DOHH2 (cell line): ENCODE results near the gene C1orf174.

ENCODE experiments used
- H3F3A ChIP-seq: fragments of 200-600 bp; sonication (generic), shearing (Covaris generic); 2 replicates; pipeline ENCODE4 v1.6.0; 2016; ENCODE audit warnings: antibody characterized with exemption, mild to moderate bottlenecking; ENCODE audit not compliant: control insufficient read depth, insufficient read depth
- H3K27ac ChIP-seq: fragments of 200-600 bp; sonication (generic); 2 replicates; pipeline ENCODE4 v1.5.1; 2014; ENCODE audit warnings: low read depth, mild to moderate bottlenecking, low read length, moderate library complexity
- H3K27me3 ChIP-seq: fragments of 200-600 bp; sonication (generic); 2 replicates; pipeline ENCODE4 v1.6.1; 2014; ENCODE audit warnings: mild to moderate bottlenecking, low read length, mixed read lengths; ENCODE audit not compliant: control insufficient read depth
- H3K36me3 ChIP-seq: fragments of 200-600 bp; sonication (generic); 2 replicates; pipeline ENCODE4 v1.6.1; 2014; ENCODE audit warnings: mild to moderate bottlenecking, low read length, moderate library complexity, mixed read lengths; ENCODE audit not compliant: control insufficient read depth
- H3K4me1 ChIP-seq: fragments of 200-600 bp; sonication (generic); 2 replicates; pipeline ENCODE4 v1.6.1; 2014; ENCODE audit warnings: mild to moderate bottlenecking, low read length, mixed read lengths; ENCODE audit not compliant: control insufficient read depth
- H3K4me2 ChIP-seq: fragments of 200-600 bp; sonication (generic); 2 replicates; pipeline ENCODE4 v1.6.0; 2014; ENCODE audit warnings: mild to moderate bottlenecking, low read length, moderate library complexity
- H3K4me3 ChIP-seq: fragments of 200-600 bp; sonication (generic); 2 replicates; pipeline ENCODE4 v1.5.1; 2014; ENCODE audit warnings: mild to moderate bottlenecking, low read length, mixed read lengths
- H3K79me2 ChIP-seq: fragments of 200-600 bp; sonication (generic); 2 replicates; pipeline ENCODE4 v1.6.1; 2014; ENCODE audit warnings: mild to moderate bottlenecking, low read length, mixed read lengths; ENCODE audit not compliant: control insufficient read depth
- H3K9me2 ChIP-seq: fragments of 200-600 bp; sonication (generic); replicated peaks from 2 replicates; pipeline ENCODE4 v1.6.1; 2014; ENCODE audit warnings: mild to moderate bottlenecking, low read length, mixed read lengths; ENCODE audit not compliant: control insufficient read depth
- H3K9me3 ChIP-seq: fragments of 200-600 bp; sonication (generic); 2 replicates; pipeline ENCODE4 v1.6.1; 2014; ENCODE audit warnings: antibody characterized with exemption, low read length, mixed read lengths; ENCODE audit not compliant: control insufficient read depth, insufficient read depth
- H4K20me1 ChIP-seq: fragments of 200-600 bp; sonication (generic); 2 replicates; pipeline ENCODE4 v1.6.0; 2014; ENCODE audit warnings: low read depth, mild to moderate bottlenecking, antibody characterized with exemption, low read length, moderate library complexity; ENCODE audit not compliant: control insufficient read depth, insufficient read depth
- EZH2phosphoT487 ChIP-seq: fragments of 200-600 bp; sonication (generic); IDR thresholded peaks from 2 replicates; pipeline ENCODE4 v1.6.1; 2017; ENCODE audit warnings: borderline replicate concordance, mild to moderate bottlenecking, antibody characterized with exemption, low read length, moderate library complexity, mixed read lengths
- TF ChIP-seq, protein P1 (sequence below): fragments of 200-600 bp; sonication (generic); IDR thresholded peaks from one replicate; pipeline ENCODE4 v1.5.1; 2014; ENCODE audit warnings: antibody characterized with exemption, mild to moderate bottlenecking, low read depth, low read length; ENCODE audit not compliant: poor library complexity, severe bottlenecking

The C1orf174 gene

DNA sequence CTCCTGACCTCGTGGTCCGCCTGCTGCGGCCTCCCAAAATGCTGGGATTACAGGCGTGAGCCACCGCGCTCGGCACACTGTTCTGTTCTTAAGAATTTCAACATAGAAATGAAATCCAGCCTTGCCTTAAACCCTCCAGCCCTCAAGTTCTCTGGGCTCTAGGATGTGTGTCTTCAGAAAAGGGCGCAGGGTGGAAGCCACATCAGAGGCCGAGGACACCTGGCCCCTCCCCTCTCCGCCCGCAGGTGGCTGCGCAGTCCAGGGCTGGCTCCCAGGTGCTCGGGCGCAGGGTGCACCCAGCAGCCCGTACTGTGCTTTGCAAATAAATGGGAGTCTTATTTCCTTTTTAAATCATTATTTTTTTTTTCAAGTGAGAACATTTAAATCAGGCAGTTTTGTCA, 2.0 kb upstream of the C1orf174 start:
- H4K20me1 ChIP-seq, result no peaks in the 10 kb centered on the region
- TF ChIP-seq, protein P1, sequence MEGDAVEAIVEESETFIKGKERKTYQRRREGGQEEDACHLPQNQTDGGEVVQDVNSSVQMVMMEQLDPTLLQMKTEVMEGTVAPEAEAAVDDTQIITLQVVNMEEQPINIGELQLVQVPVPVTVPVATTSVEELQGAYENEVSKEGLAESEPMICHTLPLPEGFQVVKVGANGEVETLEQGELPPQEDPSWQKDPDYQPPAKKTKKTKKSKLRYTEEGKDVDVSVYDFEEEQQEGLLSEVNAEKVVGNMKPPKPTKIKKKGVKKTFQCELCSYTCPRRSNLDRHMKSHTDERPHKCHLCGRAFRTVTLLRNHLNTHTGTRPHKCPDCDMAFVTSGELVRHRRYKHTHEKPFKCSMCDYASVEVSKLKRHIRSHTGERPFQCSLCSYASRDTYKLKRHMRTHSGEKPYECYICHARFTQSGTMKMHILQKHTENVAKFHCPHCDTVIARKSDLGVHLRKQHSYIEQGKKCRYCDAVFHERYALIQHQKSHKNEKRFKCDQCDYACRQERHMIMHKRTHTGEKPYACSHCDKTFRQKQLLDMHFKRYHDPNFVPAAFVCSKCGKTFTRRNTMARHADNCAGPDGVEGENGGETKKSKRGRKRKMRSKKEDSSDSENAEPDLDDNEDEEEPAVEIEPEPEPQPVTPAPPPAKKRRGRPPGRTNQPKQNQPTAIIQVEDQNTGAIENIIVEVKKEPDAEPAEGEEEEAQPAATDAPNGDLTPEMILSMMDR, result no peak
- TF ChIP-seq EZH2phosphoT487, result no peak
- peaks cover 12% of the 10 kb centered on the region for H3F3A ChIP-seq
- H3K4me1 ChIP-seq, result peaks cover 75% of the 10 kb centered on the region
- peak overlapping the region; percentile 98 for H3K4me3 ChIP-seq
- no peaks in the 10 kb centered on the region for H3K27me3 ChIP-seq
- no peaks in the 10 kb centered on the region for H3K9me2 ChIP-seq
- peaks cover 13% of the 10 kb centered on the region; the same call in 1 of the 2 replicates for H3K36me3 ChIP-seq
- peak overlapping the region; percentile 77 for H3K27ac ChIP-seq
- H3K79me2 ChIP-seq, result peaks cover 33% of the 10 kb centered on the region
- peak overlapping the region; percentile 100 for H3K4me2 ChIP-seq
- no peaks in the 10 kb centered on the region for H3K9me3 ChIP-seq

DNA sequence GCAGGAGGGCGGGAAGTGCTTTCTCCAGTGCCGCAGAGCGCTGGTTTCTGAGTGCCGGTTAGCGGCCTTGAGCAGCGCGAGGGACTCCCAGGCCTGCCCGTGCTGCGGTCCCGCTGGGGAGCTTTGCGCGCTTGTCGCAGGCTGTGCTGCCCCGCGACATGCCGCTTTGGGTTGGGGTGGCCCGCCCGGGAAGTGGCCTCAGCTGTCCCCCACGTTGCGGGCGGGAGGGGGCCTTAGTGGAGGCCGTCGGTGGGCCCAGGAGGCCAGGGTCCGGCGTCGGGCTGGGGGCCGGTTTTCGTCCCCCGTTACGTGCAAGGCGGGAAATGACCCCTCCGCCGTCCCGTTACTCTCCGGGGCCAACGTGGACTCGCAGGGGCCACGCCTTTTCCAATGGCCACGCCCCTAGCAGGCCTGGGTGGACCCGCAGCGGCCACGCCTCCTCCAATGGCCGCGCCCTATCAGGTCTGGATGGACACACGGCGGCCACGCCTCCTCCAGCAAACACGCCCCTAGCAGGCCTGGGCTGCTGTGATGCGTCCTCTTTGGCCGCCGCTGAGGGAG, 977 bp upstream of the C1orf174 start:
- Histone ChIP-seq H3K4me2 (peak overlapping the region; percentile 100), H3K79me2 (peaks cover 39% of the 10 kb centered on the region), H3K27ac (peak overlapping the region; percentile 94), H3F3A (peaks cover 12% of the 10 kb centered on the region), H4K20me1 (no peaks in the 10 kb centered on the region), H3K9me3 (no peaks in the 10 kb centered on the region), H3K9me2 (no peaks in the 10 kb centered on the region), H3K36me3 (peaks cover 19% of the 10 kb centered on the region; the same call in 1 of the 2 replicates), H3K4me1 (peaks cover 64% of the 10 kb centered on the region), H3K4me3 (peak overlapping the region; percentile 98), H3K27me3 (no peaks in the 10 kb centered on the region)
- TF ChIP-seq, protein P1, result no peak
- TF ChIP-seq EZH2phosphoT487, result no peak

DNA sequence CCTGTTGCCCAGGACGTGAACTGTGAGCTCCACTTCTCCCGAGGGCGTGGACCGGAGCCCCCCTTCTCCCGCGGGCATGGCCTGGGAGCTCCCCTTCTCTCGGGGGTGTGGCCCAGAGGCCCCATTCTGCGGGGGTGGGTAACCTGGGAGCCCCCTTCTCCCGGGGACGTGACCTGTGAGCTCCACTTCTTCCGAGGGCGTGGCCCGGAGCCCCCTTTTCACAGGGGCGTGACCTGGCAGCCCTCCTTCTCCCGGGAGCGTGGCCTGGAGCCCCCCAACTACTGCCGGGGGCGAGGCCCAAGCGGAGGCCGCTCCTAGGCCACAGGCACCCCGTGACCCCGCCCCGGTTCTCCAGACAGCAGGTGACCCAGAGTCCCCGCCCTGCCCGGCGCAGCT, 320 bp downstream of the C1orf174 start:
- Histone ChIP-seq H3K9me3 (no peaks in the 10 kb centered on the region), H4K20me1 (no peaks in the 10 kb centered on the region), H3K36me3 (peaks cover 29% of the 10 kb centered on the region), H3K9me2 (no peaks in the 10 kb centered on the region), H3K4me1 (peaks cover 51% of the 10 kb centered on the region), H3K4me3 (peak overlapping the region; percentile 98), H3K27me3 (no peaks in the 10 kb centered on the region), H3K27ac (peak overlapping the region; percentile 94), H3K79me2 (peaks cover 52% of the 10 kb centered on the region), H3F3A (peaks cover 9% of the 10 kb centered on the region), H3K4me2 (peak overlapping the region; percentile 100)
- TF ChIP-seq, protein P1, result peak; percentile 47
- no peak for TF ChIP-seq EZH2phosphoT487
